ENCODE data around the gene MXD4.
"Not testable (repeated sequence)": the region's sequence is repeated elsewhere in the genome, so short reads cannot be mapped to it uniquely, and the experiment has no call there.

MXD4 gene

DNA sequence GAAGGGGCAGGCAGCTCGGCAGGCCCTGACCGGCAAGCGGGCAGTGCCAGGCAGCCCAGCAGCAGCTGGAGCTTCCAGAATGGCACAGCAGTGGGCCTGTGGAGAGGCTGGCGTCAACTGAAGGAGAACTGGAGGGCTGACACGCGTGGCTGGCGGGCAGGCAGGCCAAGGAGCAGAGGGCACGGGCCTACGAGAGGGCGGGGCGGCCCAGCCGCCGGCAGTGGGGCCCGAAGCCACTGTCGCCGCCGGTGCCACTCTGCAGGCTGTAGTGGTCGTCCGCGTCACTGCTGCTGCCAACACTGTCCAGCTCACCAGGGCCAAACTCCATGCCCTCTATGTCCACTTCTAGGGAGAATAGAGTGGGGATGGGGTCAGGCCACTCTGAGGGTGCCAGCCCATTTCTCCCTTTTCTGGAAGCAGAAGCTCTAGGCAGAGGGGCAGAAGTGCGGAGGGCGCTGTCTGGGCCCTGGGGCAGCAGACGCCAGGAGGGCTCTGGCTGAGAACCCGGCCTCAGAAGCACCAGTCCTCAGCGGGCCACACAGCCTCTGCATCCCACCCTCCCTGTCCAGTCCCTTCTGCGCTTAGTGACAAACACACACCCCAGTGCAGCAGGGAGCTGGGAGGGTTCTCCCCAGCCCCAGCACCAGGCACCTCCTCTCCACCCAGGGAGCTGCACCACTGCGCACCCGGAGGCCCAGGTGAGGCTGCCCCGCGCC lies 11.4 kb downstream of the MXD4 start:
- DNase-seq: no peak

DNA sequence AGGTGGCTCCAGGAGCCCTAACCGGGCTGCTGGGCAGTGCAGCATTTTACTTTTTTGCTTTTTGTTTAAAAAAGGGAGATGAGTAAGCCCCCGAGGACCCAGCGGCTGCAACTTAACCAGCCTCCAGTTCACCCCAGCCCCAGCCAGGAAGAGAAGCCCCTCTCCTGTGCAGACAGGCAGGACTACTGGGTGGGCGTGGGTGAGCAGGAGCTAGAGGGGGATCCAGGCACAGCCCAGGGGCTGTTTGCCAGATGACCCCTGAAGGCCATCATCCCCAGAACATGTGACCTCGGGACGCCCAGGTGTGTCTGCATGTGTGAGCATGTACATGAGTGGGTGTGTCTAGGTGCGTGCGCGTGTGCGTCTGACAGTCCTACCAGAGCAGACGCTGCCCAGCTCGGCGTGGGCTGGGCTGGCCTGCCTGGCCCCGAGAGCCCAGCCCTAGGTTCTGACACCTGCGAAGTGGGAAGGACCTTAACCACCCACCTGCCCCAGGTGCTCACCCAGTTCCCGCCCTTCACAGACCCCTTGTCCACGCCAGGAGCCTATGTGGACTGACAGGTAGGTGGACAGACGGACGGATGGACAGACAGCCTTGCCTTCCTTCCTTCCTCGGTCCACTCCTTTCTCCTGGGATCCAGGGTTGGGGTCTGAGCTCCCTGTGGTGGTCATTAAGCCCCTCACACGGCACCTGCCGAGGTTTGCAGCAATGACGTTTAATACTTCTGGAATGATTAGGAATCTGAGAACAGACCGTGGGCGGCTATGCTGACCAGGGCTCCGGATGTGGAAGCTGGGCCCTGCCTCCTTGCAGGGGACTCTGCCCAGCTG lies 12.2 kb downstream of the MXD4 start:
- DNase-seq: no peak

DNA sequence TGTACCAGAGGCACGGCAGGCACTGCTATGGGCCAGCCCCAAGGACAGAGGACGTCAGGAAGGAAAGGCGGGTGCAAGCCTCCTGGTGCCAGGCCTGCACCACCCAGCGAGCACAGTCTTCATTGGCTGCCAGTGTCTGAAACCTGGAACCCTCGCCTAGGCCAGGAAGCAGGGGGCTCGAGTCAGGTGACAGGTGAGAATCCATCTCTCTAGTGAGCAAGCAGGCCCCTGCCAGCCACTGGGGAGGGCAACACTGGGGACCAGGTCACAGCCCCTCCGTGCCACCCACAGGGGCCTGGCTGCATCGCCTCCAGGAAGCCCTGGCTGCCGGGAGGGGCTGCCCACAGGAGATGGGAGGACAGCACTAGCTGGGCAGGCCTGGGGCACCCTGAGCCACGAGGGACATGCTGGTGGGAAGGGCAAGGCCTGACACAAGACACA lies 13.1 kb downstream of the MXD4 start:
- DNase-seq: no peak

DNA sequence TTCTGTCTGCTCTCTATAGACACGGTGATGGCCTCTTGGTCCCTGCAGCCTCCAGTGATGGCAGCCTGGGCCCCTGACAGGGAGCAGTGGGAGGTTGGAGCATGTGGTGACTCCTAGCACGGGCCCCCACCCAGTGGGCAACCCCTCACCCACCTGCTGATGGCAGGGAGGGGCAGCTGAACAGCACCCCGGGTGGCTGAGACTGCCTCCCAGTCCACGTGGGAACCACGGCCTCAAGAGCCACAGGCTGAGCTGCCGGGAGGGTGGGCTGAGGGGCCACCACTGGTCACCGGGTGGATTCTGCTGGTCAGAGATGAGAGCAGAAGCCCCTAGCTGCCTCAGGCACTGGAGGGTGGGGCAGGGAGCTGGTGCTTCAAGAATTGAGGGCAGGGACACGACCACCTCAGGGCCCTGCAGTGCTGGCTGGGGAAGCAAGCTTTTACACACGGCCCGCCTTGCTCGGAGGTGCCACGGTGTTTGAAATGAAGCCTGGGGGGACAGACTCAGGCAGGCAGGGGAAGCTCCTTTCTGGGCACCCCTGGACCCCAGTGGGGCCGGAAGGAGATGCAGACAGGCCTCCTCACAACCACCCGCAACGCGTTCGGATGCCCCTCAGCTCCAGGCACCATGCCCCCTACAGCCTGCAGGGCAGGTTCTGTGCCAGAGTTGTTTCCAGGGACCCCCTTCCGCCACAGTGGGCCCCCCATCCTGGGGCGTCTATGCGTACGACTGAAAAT lies 13.7 kb downstream of the MXD4 start:
- DNase-seq: no peak

DNA sequence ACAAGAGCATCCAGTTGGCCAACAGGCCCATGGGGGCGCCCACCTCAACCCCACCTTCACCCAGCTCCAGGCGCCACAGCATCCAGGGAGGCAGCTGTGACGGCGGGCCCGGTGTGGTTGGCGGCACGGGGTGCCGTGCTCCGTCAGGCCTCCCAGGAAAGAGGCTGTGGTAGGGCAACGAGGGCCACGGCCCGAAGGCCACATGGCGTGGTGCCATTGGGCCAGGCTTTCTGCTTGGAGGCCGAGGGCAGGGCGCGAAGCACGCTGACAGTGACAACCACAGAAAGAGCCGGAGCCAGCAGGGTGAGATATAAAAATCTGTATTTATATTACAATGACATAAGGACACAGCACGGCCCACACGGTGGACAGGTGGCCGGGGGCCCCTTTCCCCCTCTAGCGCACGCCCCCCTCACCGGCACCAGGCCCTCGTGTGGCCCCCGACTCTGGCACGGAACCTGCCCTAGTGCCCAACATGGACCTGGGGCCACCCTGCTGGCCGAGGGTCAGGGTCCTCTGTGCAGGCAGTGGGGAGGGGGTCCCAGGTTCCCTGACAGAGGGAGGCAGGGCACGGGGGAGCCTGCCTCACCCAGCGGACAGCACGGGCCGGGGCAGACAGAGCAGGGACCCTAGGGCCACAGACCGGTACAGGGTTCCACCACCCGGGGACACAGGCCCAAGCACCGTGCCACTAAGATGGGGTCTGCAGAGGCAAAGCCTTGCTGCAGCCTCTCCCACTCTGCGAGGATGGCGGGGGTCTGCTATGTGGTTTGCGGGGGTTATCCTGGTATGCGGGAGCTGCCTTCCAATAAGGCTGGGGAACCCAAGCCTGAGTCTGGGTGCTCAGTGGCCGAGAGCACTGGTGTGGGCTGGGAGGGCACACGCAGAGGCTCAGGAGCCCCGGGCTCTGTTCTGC lies 14.5 kb downstream of the MXD4 start:
- DNase-seq: no peak

DNA sequence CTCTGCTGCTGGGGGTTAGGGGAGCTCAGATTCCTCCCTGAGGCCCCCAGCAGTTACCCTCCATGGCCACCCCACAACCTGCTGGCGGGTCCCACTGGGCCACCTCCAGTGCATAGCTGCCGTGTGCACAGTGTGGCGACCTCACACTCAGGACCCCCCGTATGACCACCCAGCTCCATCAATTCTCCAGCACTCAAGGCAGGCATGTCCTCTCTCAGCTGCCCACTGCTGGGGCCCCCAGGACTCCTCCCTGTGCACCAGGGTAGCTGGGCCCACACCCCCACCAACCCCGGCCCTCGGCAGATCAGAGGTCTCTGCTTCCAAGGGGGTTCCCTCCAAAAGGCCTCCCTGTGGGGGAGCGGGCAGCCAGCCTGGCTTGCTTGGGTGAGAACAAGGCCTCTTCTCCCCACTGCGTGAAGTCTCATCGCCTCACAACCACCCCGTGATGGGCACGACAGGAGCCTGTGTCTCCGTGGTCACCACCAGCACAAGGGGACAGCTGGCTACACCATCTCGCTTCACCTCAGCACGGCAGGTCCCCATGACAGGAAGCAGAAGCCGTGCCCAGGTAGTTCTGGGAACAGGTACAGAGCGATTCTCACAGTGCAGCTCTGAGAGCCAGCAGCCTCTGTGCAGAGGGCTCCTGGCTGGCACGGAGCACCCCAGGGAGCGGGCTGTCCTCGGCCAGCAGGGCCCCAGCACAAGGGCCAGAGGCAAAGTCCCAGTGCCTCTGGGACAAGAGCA lies 15.4 kb downstream of the MXD4 start:
- no peak for DNase-seq

DNA sequence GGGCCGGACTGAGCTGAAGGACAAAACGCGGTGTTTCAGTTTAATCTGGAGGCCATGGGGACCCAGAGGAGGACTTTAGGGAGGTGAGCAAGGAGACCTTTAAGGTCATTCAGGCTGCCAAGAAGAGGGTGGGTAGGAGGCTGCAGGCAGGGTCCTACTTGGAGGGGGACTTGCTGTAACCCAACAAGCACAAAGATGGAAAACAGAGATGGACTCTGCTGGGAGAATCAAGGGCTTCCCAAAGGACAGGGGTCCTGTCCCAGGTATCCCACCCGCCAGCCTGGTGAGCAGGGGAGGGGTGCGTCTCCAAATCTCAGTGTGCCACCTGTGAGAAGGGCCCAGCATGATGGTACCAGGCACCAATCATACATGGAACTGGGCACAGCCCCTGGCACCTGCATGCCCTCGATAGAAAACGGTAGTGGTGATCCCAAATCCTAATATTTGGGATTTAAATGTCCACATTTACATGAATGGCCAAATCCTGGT lies 16.1 kb downstream of the MXD4 start:
- no peak for DNase-seq

DNA sequence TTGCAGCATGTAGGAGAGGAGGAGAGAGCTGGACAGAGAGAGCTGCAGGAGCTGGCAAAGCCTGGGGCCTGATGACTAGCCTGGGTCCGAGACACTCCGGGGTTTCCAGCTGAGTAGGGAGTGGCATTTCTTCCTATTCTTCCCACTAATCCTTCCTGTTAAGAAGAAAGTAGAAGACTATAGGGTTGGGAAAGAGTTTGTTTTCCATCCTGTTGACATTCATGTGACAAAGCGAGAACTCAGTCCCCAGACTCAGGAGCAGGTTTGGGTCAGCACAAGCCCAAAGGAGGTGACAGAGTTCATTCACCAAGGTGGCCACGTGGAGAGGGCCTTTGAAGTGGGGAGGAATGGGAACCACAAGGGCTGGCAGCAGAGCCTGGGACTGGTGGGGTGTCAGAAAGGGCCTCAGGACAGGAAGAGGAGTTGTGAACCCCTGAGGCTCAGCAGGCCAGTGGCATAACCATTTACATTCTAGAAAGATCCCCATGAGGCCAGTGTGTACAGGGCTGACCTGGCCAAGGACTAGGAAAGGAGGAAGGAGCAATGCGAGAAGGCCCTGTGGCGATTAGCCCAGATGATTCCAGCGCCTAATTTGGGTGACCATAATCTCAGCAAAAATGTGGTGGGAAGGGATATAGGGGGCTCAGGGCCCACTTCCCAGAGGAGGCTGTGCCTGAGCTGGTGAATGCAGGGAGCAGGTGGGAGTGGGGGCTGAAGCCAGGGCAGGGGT lies 16.7 kb downstream of the MXD4 start:
- DNase-seq: peak; percentile 43 to 71

DNA sequence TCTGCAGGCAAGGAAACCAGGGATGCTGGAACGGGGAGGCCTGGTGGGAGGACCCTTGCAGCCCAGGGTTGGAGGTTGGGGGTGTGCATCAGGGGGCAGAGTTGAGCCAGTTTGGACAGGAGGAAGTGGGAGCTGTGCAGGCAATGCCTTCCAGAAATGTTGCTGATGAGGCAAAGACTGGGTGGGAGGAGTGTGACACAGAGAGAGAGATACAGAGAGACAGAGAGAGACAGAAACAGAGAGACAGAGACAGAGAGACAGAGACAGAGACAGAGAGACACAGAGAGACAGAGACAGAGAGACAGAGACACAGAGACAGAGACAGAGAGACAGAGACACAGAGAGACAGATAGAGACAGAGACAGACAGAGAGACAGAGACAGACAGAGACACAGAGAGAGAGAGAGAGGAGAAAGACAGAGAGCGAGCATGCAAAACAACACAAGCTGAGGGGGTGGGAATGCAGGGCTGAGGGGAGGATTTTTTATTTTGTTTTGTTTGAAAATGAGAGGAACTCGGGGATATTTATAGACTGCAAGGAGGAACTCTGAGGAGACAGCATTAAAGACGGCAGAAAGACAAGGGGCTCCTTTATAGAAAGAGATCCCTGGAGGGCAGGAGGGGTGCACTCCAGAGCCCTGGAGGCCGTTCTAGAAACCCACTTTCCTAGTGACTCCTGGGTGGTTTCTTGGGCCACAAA lies 18.1 kb downstream of the MXD4 start:
- peak; percentile 73 to 88 for DNase-seq

DNA sequence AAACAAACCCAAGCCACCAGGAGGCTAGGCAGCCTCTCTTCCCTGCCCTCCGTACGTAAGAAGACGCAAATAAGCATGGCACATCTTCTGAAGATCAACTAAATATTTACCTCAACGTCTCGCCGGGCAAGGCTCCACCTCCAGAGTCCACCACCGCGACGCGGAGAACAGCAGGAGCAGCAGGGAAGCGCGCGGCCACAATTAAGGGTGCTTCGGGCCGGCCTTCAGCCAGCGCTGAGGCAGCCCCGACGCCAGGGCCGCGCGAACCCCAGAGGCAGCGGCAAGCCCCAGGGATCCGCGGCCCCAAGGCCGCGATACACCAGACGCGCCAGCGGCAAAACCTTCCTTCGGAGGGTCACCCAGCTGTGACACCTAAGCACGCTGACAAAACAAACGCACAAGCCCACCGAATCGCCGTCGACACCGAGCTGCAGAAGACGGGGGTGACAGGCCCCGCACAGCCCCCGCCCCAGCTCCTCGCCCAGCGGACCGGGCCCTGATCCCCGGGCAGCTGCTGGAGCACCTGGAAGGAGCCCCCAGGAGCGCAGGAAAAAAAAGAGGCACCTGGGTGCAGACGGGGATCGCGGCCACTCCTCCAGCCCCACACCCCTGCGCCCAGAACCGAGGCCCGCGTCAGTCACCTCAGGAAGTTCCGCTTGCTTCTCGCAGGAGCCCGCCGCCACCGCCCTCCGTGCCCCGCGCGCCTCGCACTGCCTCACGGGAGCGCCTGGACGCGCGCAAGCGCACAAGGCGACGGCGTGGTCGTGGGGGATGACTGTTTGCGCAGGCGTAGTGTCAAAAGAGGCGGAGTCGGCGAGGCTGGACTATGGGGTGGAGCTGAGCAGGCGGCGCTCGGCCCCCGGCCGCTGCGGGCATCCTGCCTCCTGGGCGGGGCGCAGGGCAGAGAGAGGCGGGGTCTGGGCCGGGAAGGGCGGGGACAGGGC lies 20.2 kb downstream of the MXD4 start, which contains the start of the genes HAUS3 and POLN:
Gene HAUS3 (minus strand): TSS at position 712 of the 944 bp plus-strand sequence. CDS start 1,175 bp downstream, outside the sequence.
Gene POLN (minus strand): TSS at position 712 of the 944 bp plus-strand sequence. CDS start 12,890 bp downstream, outside the sequence.
- DNase-seq: peak; percentile 98 to 99

DNA sequence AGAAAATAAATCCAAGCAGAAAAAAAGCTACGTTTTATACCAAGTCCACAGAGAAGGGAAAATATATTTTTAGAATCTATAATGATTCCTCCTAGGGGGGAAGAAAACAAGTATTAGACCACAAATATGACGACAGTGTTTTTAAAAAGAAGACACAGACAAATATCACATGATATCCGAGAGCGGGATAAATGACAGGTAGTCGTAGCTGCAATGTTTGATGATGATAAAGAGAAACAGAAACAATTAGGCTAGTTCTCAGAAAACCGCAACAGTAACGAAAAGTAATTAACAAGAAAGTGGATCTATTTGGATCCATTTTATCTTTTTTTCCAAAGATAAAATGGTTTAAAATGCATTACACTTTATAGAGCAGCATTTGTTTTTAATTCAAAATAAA lies 20.9 kb downstream of the MXD4 start:
- DNase-seq: no peak

DNA sequence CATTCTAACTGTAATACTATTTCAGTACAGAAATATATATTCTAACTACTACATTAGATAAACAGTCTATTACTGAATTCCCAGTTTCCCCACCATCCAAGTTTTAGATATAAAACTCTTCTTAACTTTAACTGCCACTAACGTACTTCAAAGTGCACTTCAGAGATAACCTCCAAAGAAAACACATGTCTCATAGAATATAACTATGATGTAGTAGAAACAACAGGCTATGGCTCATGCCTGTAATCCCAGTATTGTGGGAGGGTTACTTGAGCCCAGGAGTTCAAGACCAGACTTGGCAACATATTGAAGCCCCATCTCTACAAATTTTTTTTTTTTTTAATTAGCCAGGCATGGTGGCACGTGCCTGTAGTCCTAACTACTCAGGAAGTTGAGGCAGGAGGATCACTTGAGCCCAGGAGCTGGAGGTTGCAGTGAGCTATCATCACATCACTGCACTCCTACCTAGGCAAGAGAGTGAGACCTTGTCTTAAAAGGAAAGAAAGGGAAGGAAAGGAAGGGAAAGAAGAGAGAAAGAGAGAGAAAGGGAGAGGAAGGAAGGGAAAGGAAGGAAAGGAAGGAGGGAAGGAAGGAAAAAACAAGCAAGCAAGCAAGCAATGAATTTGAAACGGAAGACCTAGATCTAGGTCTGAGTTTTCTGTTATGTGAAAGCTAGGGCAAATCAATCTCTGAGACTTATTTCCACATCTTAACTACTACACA lies 24.8 kb downstream of the MXD4 start:
- DNase-seq: no peak

DNA sequence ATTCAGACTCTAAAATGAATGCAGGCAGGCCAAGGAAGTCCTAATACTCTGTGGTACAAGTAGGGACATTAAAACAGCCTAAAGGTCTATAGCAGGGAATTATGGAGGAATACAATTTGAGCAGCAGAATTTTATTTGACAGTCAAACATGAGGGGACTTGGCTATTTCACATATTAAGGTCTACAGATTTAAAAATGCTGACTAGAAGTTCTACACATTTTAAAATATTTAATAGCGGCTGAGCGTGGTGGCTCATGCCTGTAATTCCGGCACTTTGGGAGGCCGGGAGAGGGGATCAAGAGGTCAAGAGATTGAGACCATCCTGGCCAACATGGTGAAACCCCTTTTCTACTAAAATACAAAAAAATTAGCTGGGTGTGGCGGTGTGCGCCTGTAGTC lies 30.8 kb downstream of the MXD4 start:
- DNase-seq: no peak

DNA sequence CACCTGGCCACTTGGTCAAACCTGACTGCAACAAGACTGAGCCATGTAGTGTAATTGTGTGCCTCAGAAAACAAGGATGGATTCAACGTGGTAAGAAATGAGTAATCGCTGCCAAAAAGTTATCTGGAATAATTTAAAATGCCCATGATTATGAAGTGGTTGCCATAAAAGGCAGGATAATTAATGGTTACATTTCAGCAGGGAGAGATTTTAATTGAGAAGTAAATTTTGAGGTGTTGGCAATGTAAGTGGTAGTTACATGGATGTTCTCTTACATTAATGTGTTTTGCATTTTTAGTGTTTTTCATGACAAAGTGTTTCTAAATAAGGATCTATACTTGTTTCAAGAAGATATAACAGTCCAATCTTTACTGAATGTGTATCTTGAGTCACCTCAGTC lies 35.6 kb downstream of the MXD4 start:
- no peak for DNase-seq

DNA sequence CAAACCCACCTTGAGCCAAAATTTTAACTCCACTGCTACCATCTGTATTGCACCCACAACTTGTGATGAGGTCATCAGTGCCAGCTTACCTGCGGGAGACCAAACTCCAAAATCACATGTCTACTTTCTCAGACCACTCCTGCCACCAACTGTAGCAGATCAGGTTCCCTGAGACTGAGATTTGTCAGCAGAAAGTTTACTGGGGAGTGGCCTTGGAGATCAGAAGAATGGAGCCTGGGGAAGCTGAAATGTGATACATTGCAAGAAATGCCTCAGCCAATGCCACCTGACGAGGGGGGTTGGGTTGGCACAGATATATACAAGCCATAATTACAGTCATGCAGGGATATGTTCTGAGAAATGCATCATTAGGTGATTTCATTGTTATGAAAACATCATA lies 39.1 kb downstream of the MXD4 start:
- DNase-seq: no peak

DNA sequence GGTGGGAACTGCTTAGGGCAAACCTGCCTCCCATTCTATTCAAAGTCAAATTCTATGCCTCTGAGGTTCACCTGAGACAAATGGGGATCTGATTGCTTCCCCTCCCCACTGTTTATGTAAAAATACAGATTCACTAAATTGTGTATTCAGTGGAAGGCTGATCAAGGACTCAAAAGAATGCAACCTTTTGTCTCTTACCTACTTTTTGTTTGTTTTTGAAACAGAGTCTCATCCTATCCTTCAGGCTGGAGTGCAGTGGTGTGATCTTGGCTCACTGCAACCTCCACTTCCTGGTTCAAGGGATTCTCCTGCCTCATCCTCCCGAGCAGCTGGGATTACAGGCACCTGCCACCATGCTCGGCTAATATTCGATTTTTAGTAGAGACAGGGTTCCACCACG lies 40.5 kb downstream of the MXD4 start:
- DNase-seq: not testable (repeated sequence)

DNA sequence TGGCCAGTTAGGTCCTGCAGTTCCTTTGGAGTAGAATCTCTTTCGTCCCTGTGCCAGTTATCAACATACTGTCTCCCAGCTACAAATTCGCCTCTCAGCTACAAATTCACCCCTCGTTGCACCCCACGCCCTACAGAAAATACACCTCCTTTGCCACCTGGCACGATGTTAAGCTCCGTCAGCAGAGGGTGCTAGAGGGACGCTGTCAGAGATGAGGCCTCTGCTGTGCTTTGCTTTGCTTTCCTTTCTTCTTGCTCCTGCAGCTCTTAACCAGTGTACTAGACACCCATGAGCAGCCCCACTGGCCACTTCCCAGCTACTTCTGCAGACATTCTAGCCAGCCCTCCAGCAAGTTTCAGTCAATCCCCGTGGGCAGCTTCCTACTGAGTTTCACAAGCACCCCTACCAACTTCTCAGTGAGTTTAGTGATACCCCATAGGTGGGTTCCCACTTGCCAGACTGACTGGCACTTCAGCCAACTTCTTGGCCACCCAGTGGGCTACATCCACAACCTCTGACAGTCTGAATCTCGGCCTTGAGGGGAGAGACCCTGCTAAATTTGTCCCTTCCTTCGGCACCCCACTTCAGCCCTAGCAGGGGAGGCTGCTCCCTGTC lies 41.8 kb downstream of the MXD4 start:
- DNase-seq: peak; percentile 23 to 79
